ENCODE measurements around the gene PRKCE. TPM values are rescaled to one million over a fixed set of nuclear protein-coding genes. Genes with fewer than 3 reads are reported as not detected.

The PRKCE gene
- total RNA-seq, 4 donors from 2014 or later, result 20.0 to 29.7 (median 25.2) TPM

DNA sequence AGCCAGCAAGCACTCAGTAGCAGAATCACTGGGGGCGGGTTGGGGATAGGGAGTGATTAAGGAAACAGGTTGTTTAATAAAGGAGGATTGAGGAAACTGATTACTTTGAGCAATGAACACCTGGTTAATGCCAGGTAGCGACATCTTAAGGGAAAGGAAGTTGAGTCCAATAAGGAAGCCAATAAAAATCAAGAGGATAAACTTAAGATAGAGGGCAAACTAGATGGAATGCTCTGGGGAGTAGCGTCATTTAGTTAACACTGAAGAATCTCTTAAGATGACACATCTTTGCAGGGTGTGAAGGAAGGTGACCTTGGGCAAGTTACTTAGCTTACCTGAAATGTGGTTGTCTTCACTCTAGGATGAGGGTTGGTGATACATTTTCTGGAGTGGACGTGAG lies 242.7 kb downstream of the PRKCE start:
- no peak for DNase-seq
- no peaks in the 10 kb centered on the region for H3K9me3 ChIP-seq
- H3K36me3 ChIP-seq, result no peaks in the 10 kb centered on the region
- H3K27ac ChIP-seq, result no peak overlapping the region
- no peaks in the 10 kb centered on the region for H3K27me3 ChIP-seq
- H3K4me1 ChIP-seq, result peaks cover 0 to 25% (median 2%) of the 10 kb centered on the region in 4 donors
- H3K4me3 ChIP-seq, result no peak overlapping the region
- no peak for TF ChIP-seq POLR2A (IDR thresholded peaks at IDR 0.05)
- TF ChIP-seq, protein P1, sequence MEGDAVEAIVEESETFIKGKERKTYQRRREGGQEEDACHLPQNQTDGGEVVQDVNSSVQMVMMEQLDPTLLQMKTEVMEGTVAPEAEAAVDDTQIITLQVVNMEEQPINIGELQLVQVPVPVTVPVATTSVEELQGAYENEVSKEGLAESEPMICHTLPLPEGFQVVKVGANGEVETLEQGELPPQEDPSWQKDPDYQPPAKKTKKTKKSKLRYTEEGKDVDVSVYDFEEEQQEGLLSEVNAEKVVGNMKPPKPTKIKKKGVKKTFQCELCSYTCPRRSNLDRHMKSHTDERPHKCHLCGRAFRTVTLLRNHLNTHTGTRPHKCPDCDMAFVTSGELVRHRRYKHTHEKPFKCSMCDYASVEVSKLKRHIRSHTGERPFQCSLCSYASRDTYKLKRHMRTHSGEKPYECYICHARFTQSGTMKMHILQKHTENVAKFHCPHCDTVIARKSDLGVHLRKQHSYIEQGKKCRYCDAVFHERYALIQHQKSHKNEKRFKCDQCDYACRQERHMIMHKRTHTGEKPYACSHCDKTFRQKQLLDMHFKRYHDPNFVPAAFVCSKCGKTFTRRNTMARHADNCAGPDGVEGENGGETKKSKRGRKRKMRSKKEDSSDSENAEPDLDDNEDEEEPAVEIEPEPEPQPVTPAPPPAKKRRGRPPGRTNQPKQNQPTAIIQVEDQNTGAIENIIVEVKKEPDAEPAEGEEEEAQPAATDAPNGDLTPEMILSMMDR (IDR thresholded peaks at IDR 0.05), result no peak

DNA sequence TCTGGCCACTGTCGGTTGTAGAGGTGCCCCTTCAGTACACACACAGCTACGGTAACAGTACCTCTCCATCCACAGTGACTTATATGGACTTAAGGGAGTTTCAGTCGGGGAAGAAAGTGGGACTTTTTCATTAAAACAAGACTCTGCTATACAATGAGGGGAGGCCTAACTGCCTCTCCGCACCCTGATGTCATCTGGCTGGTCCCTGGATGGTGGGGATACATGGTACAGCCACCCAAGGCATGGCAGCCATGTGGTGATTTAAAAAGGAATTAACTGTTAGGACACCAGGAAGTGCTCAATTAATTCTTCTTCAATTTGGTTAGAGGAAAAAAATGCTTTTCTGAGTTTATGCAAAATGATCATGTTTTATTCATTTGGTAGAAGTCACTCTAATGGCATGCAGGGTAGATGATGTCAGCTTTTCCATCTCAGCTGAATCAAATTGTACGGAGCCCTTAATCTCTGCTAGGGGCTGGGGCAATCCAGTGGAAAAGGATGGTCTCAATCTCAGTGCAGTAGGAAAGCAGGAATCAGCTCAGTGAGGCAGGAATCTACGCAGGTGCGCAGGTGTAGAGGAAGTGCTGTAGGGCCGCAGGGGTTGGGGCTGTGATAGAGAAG lies 243.9 kb downstream of the PRKCE start:
- no peaks in the 10 kb centered on the region for H3K9me3 ChIP-seq
- H3K4me3 ChIP-seq, result no peak overlapping the region
- H3K27me3 ChIP-seq, result no peaks in the 10 kb centered on the region
- TF ChIP-seq, protein P1 (IDR thresholded peaks at IDR 0.05), result no peak
- TF ChIP-seq POLR2A (IDR thresholded peaks at IDR 0.05), result no peak
- H3K4me1 ChIP-seq, result peaks cover 0 to 18% (median 0%) of the 10 kb centered on the region in 4 donors
- no peak for DNase-seq
- H3K27ac ChIP-seq, result no peak overlapping the region
- no peaks in the 10 kb centered on the region for H3K36me3 ChIP-seq

DNA sequence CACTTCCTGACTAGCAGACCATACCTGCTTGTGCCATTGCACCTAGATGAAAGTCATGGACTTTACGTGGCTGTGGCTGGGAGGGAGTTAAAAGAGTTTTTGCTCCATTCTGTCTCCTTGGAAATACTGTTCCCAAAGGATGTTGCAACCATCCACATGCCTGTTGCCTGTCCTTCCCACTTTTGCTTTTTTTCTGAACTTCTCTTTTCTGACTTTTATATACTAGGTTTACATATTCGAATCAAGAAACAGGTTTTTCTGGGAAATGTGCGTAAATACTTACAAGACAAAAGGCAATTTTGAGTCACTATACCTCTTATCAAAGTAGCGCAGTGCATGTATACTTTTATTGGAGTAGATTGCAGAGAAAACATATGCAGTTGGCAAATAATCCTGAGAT lies 244.8 kb downstream of the PRKCE start:
- no peak overlapping the region for H3K4me3 ChIP-seq
- H3K4me1 ChIP-seq, result peaks cover 0 to 11% (median 0%) of the 10 kb centered on the region in 4 donors
- no peak overlapping the region for H3K27ac ChIP-seq
- DNase-seq, result no peak
- H3K27me3 ChIP-seq, result no peaks in the 10 kb centered on the region
- H3K36me3 ChIP-seq, result no peaks in the 10 kb centered on the region
- TF ChIP-seq, protein P1 (IDR thresholded peaks at IDR 0.05), result no peak
- no peak for TF ChIP-seq POLR2A (IDR thresholded peaks at IDR 0.05)
- H3K9me3 ChIP-seq, result no peaks in the 10 kb centered on the region

DNA sequence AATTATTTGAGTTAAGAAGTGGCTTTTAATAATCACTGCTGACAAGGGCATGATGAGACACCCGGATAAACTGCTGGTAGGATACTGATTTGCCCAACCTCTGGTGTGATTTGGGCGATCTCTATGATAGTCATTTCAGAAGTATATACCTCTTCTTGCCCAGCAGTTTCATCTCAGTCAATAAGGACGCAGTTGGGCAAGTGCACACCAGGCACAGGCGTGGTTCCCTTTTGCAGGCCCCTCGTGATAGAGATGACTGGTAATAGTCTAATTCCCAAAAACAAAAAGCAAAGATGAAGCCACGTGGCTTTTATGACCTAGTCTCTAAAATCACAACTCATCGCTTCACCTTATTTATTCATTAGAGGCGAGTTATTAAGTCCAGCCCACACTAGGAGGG lies 246.4 kb downstream of the PRKCE start:
- Histone ChIP-seq H3K4me1 (no peaks in the 10 kb centered on the region), H3K27ac (no peak overlapping the region), H3K36me3 (no peaks in the 10 kb centered on the region), H3K4me3 (no peak overlapping the region), H3K27me3 (no peaks in the 10 kb centered on the region), H3K9me3 (no peaks in the 10 kb centered on the region)
- no peak for TF ChIP-seq POLR2A (IDR thresholded peaks at IDR 0.05)
- TF ChIP-seq, protein P1 (IDR thresholded peaks at IDR 0.05), result no peak
- no peak for DNase-seq

DNA sequence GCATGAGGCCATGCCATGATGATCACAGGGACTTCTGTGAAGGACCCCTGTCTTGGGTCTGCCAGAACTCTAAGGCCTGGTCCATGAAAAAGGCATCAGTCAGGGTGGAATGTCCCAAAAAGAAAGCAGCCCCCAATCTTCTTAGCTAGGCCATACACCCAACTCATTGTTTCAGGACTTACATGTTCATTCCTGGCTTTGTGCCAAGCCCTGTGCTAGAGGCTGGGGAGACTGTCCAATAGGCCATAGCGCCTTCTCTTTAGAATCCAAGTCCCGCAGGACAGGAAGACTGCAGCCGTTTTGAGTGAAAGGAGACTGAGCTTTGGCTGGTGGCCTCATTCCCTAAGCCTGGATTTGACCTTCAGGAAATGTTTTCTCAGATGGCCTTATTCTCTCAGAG lies 247.3 kb downstream of the PRKCE start:
- no peaks in the 10 kb centered on the region for H3K36me3 ChIP-seq
- TF ChIP-seq POLR2A (IDR thresholded peaks at IDR 0.05), result no peak
- TF ChIP-seq, protein P1 (IDR thresholded peaks at IDR 0.05), result no peak
- H3K27me3 ChIP-seq, result no peaks in the 10 kb centered on the region
- no peaks in the 10 kb centered on the region for H3K4me1 ChIP-seq
- no peak overlapping the region for H3K4me3 ChIP-seq
- H3K9me3 ChIP-seq, result no peaks in the 10 kb centered on the region
- H3K27ac ChIP-seq, result no peak overlapping the region
- DNase-seq, result no peak

DNA sequence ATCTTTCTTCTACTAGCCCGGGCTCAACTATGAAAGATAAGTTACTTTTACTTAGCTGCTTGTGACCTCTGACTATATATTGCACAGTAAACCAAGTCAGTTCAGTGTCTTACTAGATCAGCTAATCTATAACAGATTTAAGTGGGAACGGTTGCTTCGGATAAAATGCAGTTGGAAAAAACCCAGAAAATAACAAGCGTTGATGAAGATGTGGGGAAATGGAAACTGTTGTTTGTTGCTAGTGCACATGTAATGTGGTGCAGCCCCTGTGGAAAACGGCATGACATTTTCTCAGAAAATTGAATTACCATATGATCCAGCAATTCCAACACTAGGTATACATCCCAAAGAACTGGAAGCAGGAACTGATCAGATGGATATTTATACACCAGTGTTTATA lies 248.5 kb downstream of the PRKCE start:
- TF ChIP-seq POLR2A (IDR thresholded peaks at IDR 0.05), result no peak
- TF ChIP-seq, protein P1 (IDR thresholded peaks at IDR 0.05), result no peak
- H3K27ac ChIP-seq, result no peak overlapping the region
- H3K27me3 ChIP-seq, result no peaks in the 10 kb centered on the region
- H3K36me3 ChIP-seq, result no peaks in the 10 kb centered on the region
- DNase-seq, result no peak
- H3K4me1 ChIP-seq, result no peaks in the 10 kb centered on the region
- H3K4me3 ChIP-seq, result no peak overlapping the region
- H3K9me3 ChIP-seq, result no peaks in the 10 kb centered on the region
